Limb (tissue), 2 donors: ENCODE results near the gene RPL27A.
"Not testable (repeated sequence)": the region's sequence is repeated elsewhere in the genome, so short reads cannot be mapped to it uniquely, and the experiment has no call there.

Source experiments
- DNase-seq, 2 donors: peaks; one replicate each; pipeline ENCODE4 v3.0.0-alpha.2; 2016; ENCODE audit errors: extremely low spot score in 2 of 2

Gene RPL27A

GRCh38 chr11:8682303-8683114 lies at the start of gene RPL27A, which contains the start of gene TRIM66:
Gene RPL27A, plus strand, starts transcription at chr11:8682792. Its CDS starts 22 bp downstream, at chr11:8682814.
Gene TRIM66, minus strand, starts transcription at chr11:8682665. Its CDS starts 10,391 bp downstream, at chr11:8672274.
- peak; percentile 95 to 99 for DNase-seq

GRCh38 chr11:8634498-8634897 lies 48.1 kb upstream of the RPL27A start:
- DNase-seq = no peak

- no peak for DNase-seq
Measured at GRCh38 chr11:8636127-8636526, 46.5 kb upstream of the RPL27A start.

GRCh38 chr11:8638300-8638699 lies 44.3 kb upstream of the RPL27A start:
- DNase-seq = no peak

- no peak for DNase-seq
Measured at GRCh38 chr11:8639655-8640054, 42.9 kb upstream of the RPL27A start.

GRCh38 chr11:8640267-8640906 lies 42.2 kb upstream of the RPL27A start:
- DNase-seq = no peak

GRCh38 chr11:8641332-8641731 lies 41.3 kb upstream of the RPL27A start:
- DNase-seq = no peak

GRCh38 chr11:8642196-8642841 lies 40.3 kb upstream of the RPL27A start:
- DNase-seq = no peak

GRCh38 chr11:8646873-8647272 lies 35.7 kb upstream of the RPL27A start:
- DNase-seq = no peak

GRCh38 chr11:8649361-8649760 lies 33.2 kb upstream of the RPL27A start:
- DNase-seq = no peak

GRCh38 chr11:8650401-8650990 lies 32.1 kb upstream of the RPL27A start:
- DNase-seq = no peak

GRCh38 chr11:8652140-8652539 lies 30.5 kb upstream of the RPL27A start:
- no peak for DNase-seq

- no peak for DNase-seq
Measured at GRCh38 chr11:8654503-8654902, 28.1 kb upstream of the RPL27A start.

- DNase-seq = no peak
Measured at GRCh38 chr11:8656291-8656690, 26.3 kb upstream of the RPL27A start.

- no peak for DNase-seq
Measured at GRCh38 chr11:8658321-8659057, 24.1 kb upstream of the RPL27A start.

- DNase-seq = no peak
Measured at GRCh38 chr11:8661001-8661795, 21.4 kb upstream of the RPL27A start.

- DNase-seq = no peak
Measured at GRCh38 chr11:8665222-8665621, 17.4 kb upstream of the RPL27A start.

GRCh38 chr11:8670081-8670480 lies 12.5 kb upstream of the RPL27A start:
- DNase-seq = not testable (repeated sequence)

- peak; percentile 39 to 72 for DNase-seq
Measured at GRCh38 chr11:8671193-8671612, 11.4 kb upstream of the RPL27A start.

- no peak for DNase-seq
Measured at GRCh38 chr11:8671651-8672062, 10.9 kb upstream of the RPL27A start.
